Neutrophil (primary cell): ENCODE results near the gene PI4KA.

Experiments
- H3K27ac ChIP-seq: fragments of 200-600 bp; sonication (generic); 2 replicates; pipeline ENCODE4 v1.5.1; 2016; ENCODE audit warnings: mild to moderate bottlenecking, moderate library complexity
- H3K27me3 ChIP-seq: fragments of 200-600 bp; sonication (generic); 2 replicates; pipeline ENCODE4 v1.6.0; 2016; ENCODE audit warnings: mild to moderate bottlenecking
- H3K36me3 ChIP-seq: fragments of 200-600 bp; sonication (generic); 2 replicates; pipeline ENCODE4 v1.5.1; 2017
- H3K4me1 ChIP-seq, 2 experiments: fragments of 200-600 bp in 1 of 2; sonication (generic) in 1 of 2; 1 replicate in 1 of 2; 2 replicates in 1 of 2; pipeline versions ENCODE4 v1.5.1 to v1.6.1; 2013 to 2016; ENCODE audit warnings: low read depth in 1 of 2, low read length in 1 of 2, mild to moderate bottlenecking in 1 of 2, moderate library complexity in 1 of 2; ENCODE audit not compliant: control insufficient read depth in 1 of 2, insufficient read depth in 1 of 2
- H3K4me3 ChIP-seq, 2 experiments: fragments of 200-600 bp in 1 of 2; sonication (generic) in 1 of 2; 1 replicate in 1 of 2; 2 replicates in 1 of 2; pipeline ENCODE4 v1.5.1; 2013 to 2016; ENCODE audit warnings: low read depth in 1 of 2, low read length in 1 of 2, mild to moderate bottlenecking in 1 of 2, moderate library complexity in 1 of 2
- H3K9me3 ChIP-seq: fragments of 200-600 bp; sonication (generic); 2 replicates; pipeline ENCODE4 v1.5.1; 2016
- TF ChIP-seq, protein P1 (sequence below): fragments of 200-600 bp; sonication (generic); IDR thresholded peaks from 2 replicates; pipeline ENCODE4 v1.5.1; 2016; ENCODE audit warnings: antibody characterized with exemption

PI4KA gene

DNA sequence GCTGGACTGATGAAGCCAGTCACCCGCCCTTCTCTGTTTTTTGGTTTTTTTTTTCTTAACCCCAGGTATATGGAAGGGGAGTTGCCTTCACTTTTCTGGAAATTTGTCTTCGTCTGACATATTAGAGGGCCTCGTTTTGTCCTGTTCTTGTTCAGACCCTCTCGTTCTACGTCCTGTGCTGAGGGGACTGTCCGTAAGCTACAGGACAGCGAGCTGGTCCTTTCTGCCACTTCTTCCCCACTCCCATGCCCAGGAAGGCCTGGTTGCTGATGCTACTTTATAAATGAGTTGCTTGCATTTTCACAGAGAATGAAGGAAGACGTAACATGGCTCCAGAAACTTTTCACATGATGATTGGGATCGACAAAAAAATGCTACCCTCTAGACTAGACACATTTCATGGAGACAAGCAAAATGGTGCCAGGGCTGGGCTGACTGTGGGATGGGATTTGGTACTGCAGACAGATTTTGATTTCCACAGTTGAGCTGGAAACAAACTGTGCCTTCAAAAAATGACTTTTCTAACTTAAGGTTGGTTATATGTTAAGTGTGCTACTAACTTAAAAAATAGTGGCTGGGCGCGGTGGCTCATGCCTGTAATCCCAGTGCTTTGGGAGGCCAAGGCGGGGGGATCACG, 31.4 kb upstream of the PI4KA start:
- TF ChIP-seq, protein P1, sequence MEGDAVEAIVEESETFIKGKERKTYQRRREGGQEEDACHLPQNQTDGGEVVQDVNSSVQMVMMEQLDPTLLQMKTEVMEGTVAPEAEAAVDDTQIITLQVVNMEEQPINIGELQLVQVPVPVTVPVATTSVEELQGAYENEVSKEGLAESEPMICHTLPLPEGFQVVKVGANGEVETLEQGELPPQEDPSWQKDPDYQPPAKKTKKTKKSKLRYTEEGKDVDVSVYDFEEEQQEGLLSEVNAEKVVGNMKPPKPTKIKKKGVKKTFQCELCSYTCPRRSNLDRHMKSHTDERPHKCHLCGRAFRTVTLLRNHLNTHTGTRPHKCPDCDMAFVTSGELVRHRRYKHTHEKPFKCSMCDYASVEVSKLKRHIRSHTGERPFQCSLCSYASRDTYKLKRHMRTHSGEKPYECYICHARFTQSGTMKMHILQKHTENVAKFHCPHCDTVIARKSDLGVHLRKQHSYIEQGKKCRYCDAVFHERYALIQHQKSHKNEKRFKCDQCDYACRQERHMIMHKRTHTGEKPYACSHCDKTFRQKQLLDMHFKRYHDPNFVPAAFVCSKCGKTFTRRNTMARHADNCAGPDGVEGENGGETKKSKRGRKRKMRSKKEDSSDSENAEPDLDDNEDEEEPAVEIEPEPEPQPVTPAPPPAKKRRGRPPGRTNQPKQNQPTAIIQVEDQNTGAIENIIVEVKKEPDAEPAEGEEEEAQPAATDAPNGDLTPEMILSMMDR, result no peak
- Histone ChIP-seq H3K27me3 (no peaks in the 10 kb centered on the region), H3K9me3 (no peaks in the 10 kb centered on the region), H3K36me3 (peaks cover 47% of the 10 kb centered on the region), H3K4me1 (peaks cover 3 to 6% of the 10 kb centered on the region in 2 experiments), H3K4me3 (no peak overlapping the region), H3K27ac (no peak overlapping the region)

DNA sequence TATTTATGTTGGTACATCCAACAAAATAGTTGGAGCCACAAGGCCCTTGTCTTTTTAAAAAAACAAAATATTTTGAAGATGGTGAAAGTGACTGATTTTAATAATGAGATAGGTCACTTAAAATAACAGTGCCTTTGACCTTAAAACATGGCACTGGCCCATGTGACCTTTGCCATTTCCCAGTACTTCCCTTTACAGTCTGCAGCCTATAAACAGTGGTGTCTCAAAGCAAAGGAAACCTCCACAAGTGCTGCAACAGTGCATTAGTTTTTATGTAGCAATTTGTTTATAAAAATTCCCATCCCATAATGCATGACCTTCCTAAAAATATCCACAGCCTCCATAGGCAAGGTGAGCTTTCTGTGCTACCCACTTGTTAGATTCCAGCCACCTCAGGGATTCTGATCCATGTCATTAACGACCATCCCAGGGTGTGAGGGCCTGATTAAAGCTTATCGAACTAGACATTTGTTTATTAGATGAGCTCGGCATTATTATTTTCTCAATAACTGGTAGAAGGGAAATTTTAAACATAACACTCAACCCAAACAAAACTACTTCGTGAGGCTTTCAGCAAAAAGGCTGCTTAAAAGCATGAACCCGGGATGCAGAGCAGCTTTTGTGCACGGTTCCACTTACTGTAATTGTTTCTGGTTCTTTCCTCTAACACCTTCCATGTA, 30.6 kb upstream of the PI4KA start:
- Histone ChIP-seq H3K4me3 (no peak overlapping the region), H3K27ac (no peak overlapping the region), H3K27me3 (no peaks in the 10 kb centered on the region), H3K36me3 (peaks cover 56% of the 10 kb centered on the region), H3K4me1 (peaks cover 3 to 6% of the 10 kb centered on the region in 2 experiments), H3K9me3 (no peaks in the 10 kb centered on the region)
- TF ChIP-seq, protein P1, result no peak

DNA sequence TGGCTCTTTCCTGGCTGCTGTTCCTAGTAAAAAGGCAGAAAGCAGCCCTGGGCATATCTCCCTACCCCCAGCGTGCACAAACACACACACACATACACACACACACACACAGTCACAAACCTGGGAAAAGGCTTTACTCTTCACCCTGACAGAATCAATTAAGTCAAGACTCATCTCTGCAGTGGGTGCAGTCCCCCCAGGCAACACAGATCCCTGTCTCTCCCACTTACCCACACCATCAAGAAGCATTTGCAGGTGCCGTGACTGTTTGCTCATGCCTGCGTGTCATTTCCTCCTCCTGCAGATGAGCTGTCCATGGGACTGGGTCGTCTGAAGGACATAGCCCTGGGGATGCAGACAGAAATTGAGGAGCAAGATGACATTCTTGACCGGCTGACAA, 28.8 kb upstream of the PI4KA start:
- peaks cover 72% of the 10 kb centered on the region for H3K36me3 ChIP-seq
- no peak overlapping the region for H3K27ac ChIP-seq
- peaks cover 3 to 6% of the 10 kb centered on the region in 2 experiments for H3K4me1 ChIP-seq
- H3K4me3 ChIP-seq, result no peak overlapping the region
- no peaks in the 10 kb centered on the region for H3K9me3 ChIP-seq
- TF ChIP-seq, protein P1, result no peak
- no peaks in the 10 kb centered on the region for H3K27me3 ChIP-seq

DNA sequence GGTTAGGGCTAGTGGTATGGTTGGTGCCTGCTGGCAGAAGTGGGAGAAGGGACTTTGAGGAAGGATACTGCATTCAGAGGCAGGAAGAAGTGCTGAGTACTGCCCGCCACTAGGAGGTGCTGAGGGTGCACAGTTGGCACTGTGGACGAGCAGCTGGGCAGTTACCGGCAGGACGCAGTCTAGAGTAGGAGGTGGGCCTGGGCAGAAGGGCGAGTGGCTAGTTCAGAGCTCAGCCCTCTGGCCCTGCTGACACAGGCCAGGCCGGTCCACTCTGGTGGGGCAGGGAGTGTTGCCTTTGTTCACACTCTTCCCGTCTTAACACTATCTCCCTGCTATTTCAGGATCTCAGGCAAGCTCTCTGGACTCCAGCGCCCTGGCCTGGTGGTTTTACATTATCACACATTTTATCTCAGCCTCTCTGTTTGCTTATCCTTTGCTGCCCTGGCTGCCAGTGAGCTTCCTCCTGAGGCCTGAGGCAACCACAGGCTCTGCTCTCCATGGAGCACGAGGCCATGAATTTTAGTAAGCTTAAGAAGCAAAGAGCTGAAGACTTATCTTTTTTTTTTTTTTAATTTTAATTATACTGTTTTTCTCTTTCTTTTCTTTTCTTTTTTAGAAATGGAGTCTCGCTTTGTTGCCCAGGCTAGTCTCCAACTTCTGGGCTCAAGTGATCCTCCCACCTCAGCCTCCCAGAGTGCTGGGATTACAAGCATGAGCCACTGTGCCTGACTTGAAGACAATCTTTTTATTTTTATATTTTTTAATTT, 27.1 kb upstream of the PI4KA start:
- H3K27ac ChIP-seq, result peak overlapping the region; percentile 4
- H3K4me3 ChIP-seq, result no peak overlapping the region
- no peaks in the 10 kb centered on the region for H3K9me3 ChIP-seq
- no peaks in the 10 kb centered on the region for H3K27me3 ChIP-seq
- TF ChIP-seq, protein P1, result peak; percentile 77
- H3K36me3 ChIP-seq, result peaks cover 87% of the 10 kb centered on the region
- peaks cover 3 to 6% of the 10 kb centered on the region in 2 experiments for H3K4me1 ChIP-seq

DNA sequence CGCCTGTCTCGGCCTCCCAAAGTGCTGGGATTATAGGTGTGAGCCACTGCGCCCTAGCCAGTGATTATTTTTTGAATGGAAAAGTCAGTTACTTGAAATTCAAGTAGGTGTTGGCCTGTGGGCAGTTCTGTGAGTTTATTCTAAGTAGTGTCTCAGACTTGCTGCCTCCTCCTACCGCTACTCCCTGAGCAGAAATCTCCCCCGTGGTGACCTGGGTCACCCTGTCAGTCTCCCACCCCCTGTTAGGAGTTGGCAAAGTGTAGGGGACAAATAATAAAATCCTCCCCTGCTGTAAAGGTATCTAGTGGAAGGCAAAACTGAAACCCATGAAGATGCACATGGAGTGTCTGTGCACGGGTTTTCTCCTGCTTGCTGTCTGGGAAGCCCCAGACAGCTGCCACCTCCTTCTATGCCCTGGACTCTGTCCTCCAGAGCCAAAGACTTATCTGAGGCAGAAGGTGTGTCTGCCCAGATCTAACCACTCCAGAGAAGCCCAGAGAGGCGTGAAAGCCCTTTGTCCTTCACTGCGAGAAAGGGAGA, 26.5 kb upstream of the PI4KA start:
- H3K9me3 ChIP-seq, result no peaks in the 10 kb centered on the region
- TF ChIP-seq, protein P1, result no peak
- peaks cover 3 to 6% of the 10 kb centered on the region in 2 experiments for H3K4me1 ChIP-seq
- peaks cover 83% of the 10 kb centered on the region for H3K36me3 ChIP-seq
- H3K4me3 ChIP-seq, result no peak overlapping the region
- no peaks in the 10 kb centered on the region for H3K27me3 ChIP-seq
- peak overlapping the region; percentile 4 for H3K27ac ChIP-seq
